Hepatocyte (in vitro differentiated cells): Measurements from ENCODE around the gene TRIM31.

ENCODE experiments used
- EZH2 ChIP-seq: fragments of 200-600 bp; sonication (generic); IDR thresholded peaks from 2 replicates; pipeline ENCODE4 v1.6.1; 2016; ENCODE audit warnings: antibody characterized with exemption, mild to moderate bottlenecking, borderline replicate concordance
- TF ChIP-seq, protein P1 (sequence below): fragments of 200-600 bp; sonication (generic); IDR thresholded peaks from 2 replicates; pipeline ENCODE4 v1.5.1; 2016; ENCODE audit warnings: antibody characterized with exemption, mild to moderate bottlenecking; ENCODE audit not compliant: poor library complexity

DNA sequence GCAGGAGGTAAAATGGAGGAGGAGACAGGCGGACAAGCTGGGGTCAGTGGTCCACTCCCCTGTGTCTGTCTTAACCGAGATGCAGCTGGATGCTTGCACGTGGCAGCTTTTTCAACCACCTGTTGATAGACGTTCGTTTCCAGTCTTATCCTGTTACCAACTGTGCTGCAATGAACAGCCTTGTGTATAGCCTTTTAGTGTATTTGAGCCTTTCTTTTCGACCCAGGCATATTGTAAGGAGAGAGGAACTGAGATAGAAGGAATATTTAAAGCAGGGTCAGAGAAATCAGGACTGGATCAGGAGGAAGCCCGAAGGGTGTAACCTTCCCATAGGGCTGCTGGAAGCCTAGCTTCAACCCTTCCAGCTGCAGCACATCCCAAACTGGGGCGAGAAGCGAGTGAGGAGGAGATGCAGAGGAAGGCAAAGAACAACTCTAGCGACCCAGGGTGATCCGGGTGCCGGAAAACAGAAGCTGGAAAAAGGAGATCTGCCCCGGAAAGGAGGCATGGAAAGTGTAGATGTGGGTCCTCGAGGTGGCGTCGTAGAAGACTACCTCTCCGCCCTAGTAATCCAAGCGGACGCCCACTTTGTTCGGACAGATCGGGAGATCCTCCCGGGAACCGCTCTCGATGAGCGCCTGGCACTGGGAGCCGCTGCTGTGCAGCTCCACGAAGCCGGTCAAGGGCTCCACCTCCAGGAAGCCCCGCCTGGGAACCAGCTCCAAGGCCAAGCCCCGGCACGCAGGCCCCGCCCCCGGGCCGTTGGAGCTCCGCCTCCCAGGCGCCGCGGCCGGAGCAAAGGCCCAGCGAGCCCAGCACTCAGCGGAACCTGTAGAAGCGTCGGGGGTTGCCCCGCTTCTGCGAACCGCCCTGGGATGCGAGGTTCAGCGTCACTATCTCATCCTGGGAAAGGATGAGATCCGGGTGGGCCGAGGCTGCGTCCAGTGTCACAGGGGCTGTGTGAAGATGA is 11.2 kb downstream of the TRIM31 start:
- TF ChIP-seq, protein P1, sequence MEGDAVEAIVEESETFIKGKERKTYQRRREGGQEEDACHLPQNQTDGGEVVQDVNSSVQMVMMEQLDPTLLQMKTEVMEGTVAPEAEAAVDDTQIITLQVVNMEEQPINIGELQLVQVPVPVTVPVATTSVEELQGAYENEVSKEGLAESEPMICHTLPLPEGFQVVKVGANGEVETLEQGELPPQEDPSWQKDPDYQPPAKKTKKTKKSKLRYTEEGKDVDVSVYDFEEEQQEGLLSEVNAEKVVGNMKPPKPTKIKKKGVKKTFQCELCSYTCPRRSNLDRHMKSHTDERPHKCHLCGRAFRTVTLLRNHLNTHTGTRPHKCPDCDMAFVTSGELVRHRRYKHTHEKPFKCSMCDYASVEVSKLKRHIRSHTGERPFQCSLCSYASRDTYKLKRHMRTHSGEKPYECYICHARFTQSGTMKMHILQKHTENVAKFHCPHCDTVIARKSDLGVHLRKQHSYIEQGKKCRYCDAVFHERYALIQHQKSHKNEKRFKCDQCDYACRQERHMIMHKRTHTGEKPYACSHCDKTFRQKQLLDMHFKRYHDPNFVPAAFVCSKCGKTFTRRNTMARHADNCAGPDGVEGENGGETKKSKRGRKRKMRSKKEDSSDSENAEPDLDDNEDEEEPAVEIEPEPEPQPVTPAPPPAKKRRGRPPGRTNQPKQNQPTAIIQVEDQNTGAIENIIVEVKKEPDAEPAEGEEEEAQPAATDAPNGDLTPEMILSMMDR = peak; percentile 31
- TF ChIP-seq EZH2 = no peak
